Upper lobe of left lung (tissue), 6 donors: ENCODE measurements around the gene MACIR. TPM values are rescaled to one million over a fixed set of nuclear protein-coding genes. Genes with fewer than 3 reads are reported as not detected.

Experiments used
- ATAC-seq, 2 donors: fragments of 200-7000 bp; cut with Tn5 transposase; one replicate each; pipeline ENCODE4 v1.9.1; 2022; ENCODE audit warnings: mild to moderate bottlenecking in 2 of 2, moderate library complexity in 2 of 2; ENCODE audit not compliant: low FRiP score in 2 of 2
- DNase-seq, 2 donors: peaks; one replicate each; pipeline ENCODE4 v3.0.0-alpha.2; 2019 to 2020
- H3K27ac ChIP-seq, 4 donors: fragments of 200-600 bp; sonication (generic); one replicate each; pipeline ENCODE4 v1.5.1; 2016 to 2019
- H3K27me3 ChIP-seq, 4 donors: fragments of 200-600 bp; sonication (generic); one replicate each; pipeline ENCODE4 v1.5.1; 2017 to 2019
- H3K36me3 ChIP-seq, 4 donors: fragments of 200-600 bp; sonication (generic); one replicate each; pipeline ENCODE4 v1.5.1; 2016 to 2019
- H3K4me1 ChIP-seq, 4 donors: fragments of 200-600 bp; sonication (generic); one replicate each; pipeline ENCODE4 v1.5.1; 2018 to 2019
- H3K4me3 ChIP-seq, 4 donors: fragments of 200-600 bp; sonication (generic); one replicate each; pipeline ENCODE4 v1.5.1; 2017 to 2019; ENCODE audit warnings: mild to moderate bottlenecking in 2 of 4, moderate library complexity in 1 of 4
- H3K9me3 ChIP-seq, 4 donors: fragments of 200-600 bp; sonication (generic); one replicate each; pipeline ENCODE4 v1.5.1; 2018 to 2019
- EP300 ChIP-seq, 4 donors: sonication (generic); formaldehyde crosslinking; IDR thresholded peaks; one replicate each; pipeline ENCODE4 v1.5.1; 2017; ENCODE audit warnings: antibody characterized with exemption in 4 of 4, control low read depth in 2 of 4
- POLR2A ChIP-seq, 4 donors: fragments of 450-650 bp; IDR thresholded peaks; one replicate each; pipeline ENCODE4 v1.5.1; 2016 to 2017; ENCODE audit warnings: antibody characterized with exemption in 4 of 4, mild to moderate bottlenecking in 2 of 4
- POLR2AphosphoS5 ChIP-seq, 2 donors: sonication (generic); formaldehyde crosslinking; IDR thresholded peaks; one replicate each; pipeline ENCODE4 v1.5.1; 2017; ENCODE audit warnings: antibody characterized with exemption in 2 of 2
- WGBS, 2 donors: methylation state at CpG; one replicate each; pipeline ENCODE4 v1.1.5; 2017 to 2018; 5-methylcytosine and 5-hydroxymethylcytosine counted together
- total RNA-seq, 6 donors: library from RNA; depleted of rRNA in 4 of 6; stranded (reverse); fragments of >200 nt in 4 of 6; gene quantifications; one replicate each; pipeline versions ENCODE4 v1.1.0 to v1.2.1, GENCODE V29; 2016 to 2021
- TF ChIP-seq, protein P1 (sequence below), 6 experiments: fragments of 450-650 bp in 4 of 6; fragments of 200-600 bp in 2 of 6; sonication (generic) in 2 of 6; IDR thresholded peaks; one replicate each; pipeline ENCODE4 v1.5.1; 2016 to 2019; ENCODE audit warnings: antibody characterized with exemption in 6 of 6
- donor health status: DM: no; HTN: no; CAD: no; lungs with moderate emphysema.
- donor health status: DM: no; HTN: yes; CAD: no; lungs with severe emphysema.

MACIR gene
- total RNA-seq, 6 donors from 2014 or later = 2.6 to 12.5 (median 6.8) TPM

DNA sequence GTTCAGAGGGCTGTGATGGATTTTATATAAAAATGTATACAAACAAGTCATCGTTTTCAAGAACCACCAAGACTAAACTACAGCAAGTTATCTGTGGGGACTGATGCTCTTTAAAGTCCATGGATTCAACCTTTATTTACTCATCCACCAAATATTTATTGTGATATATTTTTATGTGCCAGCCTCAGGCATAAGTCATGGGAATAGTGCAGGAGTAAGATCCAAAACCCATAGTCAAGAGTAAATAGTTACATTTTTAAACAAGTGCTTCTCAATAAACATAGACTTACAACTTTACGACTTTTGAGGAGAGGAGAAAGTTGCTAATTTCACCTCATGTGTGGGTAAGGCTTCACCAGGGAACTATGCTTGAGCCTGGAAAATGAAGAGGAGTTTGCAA is 24.6 kb downstream of the MACIR start:
- Histone ChIP-seq H3K4me3 (no peak overlapping the region), H3K27me3 (no peaks in the 10 kb centered on the region), H3K36me3 (no peaks in the 10 kb centered on the region), H3K4me1 (no peaks in the 10 kb centered on the region), H3K9me3 (no peaks in the 10 kb centered on the region), H3K27ac (no peak overlapping the region)
- no peak for TF ChIP-seq POLR2A (IDR thresholded peaks at IDR 0.05)
- no peak for TF ChIP-seq EP300 (IDR thresholded peaks at IDR 0.05)
- TF ChIP-seq, protein P1, sequence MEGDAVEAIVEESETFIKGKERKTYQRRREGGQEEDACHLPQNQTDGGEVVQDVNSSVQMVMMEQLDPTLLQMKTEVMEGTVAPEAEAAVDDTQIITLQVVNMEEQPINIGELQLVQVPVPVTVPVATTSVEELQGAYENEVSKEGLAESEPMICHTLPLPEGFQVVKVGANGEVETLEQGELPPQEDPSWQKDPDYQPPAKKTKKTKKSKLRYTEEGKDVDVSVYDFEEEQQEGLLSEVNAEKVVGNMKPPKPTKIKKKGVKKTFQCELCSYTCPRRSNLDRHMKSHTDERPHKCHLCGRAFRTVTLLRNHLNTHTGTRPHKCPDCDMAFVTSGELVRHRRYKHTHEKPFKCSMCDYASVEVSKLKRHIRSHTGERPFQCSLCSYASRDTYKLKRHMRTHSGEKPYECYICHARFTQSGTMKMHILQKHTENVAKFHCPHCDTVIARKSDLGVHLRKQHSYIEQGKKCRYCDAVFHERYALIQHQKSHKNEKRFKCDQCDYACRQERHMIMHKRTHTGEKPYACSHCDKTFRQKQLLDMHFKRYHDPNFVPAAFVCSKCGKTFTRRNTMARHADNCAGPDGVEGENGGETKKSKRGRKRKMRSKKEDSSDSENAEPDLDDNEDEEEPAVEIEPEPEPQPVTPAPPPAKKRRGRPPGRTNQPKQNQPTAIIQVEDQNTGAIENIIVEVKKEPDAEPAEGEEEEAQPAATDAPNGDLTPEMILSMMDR (IDR thresholded peaks at IDR 0.05) = no peak
- no peak for TF ChIP-seq POLR2AphosphoS5 (IDR thresholded peaks at IDR 0.05)
- 74% methylated on average over 2 of the region's 2 CpGs for WGBS, 2 donors
- ATAC-seq (no peak), DNase-seq (no peak)

DNA sequence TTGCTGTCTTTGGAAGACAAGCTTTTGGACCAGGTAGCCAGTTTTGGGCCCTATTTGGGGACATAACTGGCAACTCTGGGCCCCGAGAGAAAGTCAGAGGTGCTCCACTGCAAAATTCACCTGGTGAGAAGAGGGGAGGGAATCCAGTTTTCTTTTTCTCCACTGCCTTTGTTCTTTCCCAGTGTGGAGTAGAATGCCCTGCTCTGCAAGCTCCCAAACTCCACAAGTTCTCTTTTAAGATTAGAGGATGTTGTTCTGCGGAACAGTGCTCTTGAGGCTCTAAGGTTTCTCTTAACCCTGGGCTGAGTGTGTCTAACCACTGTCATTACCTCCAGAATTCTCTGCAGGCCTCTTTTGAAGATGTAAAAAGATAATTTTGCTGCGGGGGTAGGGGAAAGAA is 25.3 kb downstream of the MACIR start:
- DNase-seq (no peak), ATAC-seq (no peak)
- no peaks in the 10 kb centered on the region for H3K27me3 ChIP-seq
- 90 to 92% methylated on average over 3 of the region's 3 CpGs for WGBS, 2 donors
- H3K9me3 ChIP-seq = no peaks in the 10 kb centered on the region
- no peak for TF ChIP-seq POLR2A (IDR thresholded peaks at IDR 0.05)
- TF ChIP-seq POLR2AphosphoS5 (IDR thresholded peaks at IDR 0.05) = no peak
- TF ChIP-seq, protein P1 (IDR thresholded peaks at IDR 0.05) = no peak
- no peaks in the 10 kb centered on the region for H3K36me3 ChIP-seq
- H3K4me3 ChIP-seq = no peak overlapping the region
- H3K27ac ChIP-seq = no peak overlapping the region
- no peaks in the 10 kb centered on the region for H3K4me1 ChIP-seq

DNA sequence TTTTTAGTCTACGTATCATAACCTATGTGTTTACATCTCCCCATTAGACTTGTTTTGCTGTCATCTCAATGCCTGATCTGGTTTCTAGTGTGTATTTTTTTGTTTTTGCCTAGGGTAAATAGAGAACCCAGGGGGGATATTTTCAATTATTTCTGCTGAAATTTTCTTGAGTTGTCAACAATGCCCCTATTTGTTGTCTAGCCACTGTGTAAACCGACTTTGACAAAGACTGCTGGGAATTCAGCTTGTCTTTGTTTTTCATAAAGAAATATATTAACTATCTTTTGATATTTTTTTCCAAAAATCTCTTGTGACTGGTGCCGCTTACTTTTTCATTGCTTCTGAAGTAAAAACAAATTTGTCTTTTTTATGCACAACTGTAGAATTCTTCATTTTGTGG is 28.1 kb downstream of the MACIR start:
- H3K36me3 ChIP-seq = no peaks in the 10 kb centered on the region
- no peak overlapping the region for H3K27ac ChIP-seq
- no peaks in the 10 kb centered on the region for H3K9me3 ChIP-seq
- H3K4me1 ChIP-seq = no peaks in the 10 kb centered on the region
- no peaks in the 10 kb centered on the region for H3K27me3 ChIP-seq
- no peak overlapping the region for H3K4me3 ChIP-seq
- DNase-seq (no peak), ATAC-seq (no peak)
- WGBS, 2 donors = 93 to 96% methylated on average over 3 of the region's 3 CpGs
- no peak for TF ChIP-seq EP300 (IDR thresholded peaks at IDR 0.05)
- TF ChIP-seq POLR2A (IDR thresholded peaks at IDR 0.05) = no peak
- TF ChIP-seq POLR2AphosphoS5 (IDR thresholded peaks at IDR 0.05) = no peak
- TF ChIP-seq, protein P1 (IDR thresholded peaks at IDR 0.05) = no peak

DNA sequence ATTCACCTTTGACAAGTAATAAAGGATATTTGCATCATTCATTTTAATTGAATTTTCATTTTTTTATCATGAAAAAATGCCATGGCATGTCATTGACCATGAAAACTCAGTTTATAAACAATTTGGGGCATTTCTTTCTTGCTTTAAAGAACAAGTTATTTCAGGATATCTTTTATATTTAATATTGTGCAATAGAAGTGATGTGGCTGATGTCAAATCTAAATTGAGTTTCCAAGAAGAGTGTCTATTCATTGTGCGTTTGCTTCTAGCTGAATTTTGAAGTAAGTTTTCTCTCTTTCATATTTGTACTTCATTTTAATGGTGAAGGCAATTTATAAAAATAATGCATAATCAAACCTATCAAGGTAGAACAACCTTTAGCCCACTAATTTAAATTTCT is 30.5 kb downstream of the MACIR start:
- H3K9me3 ChIP-seq = no peaks in the 10 kb centered on the region
- no peak overlapping the region for H3K4me3 ChIP-seq
- H3K4me1 ChIP-seq = no peaks in the 10 kb centered on the region
- WGBS, 2 donors = 89 to 97% methylated on average over 1 of the region's 1 CpG
- TF ChIP-seq, protein P1 (IDR thresholded peaks at IDR 0.05) = no peak
- TF ChIP-seq POLR2AphosphoS5 (IDR thresholded peaks at IDR 0.05) = no peak
- no peak for TF ChIP-seq POLR2A (IDR thresholded peaks at IDR 0.05)
- TF ChIP-seq EP300 (IDR thresholded peaks at IDR 0.05) = no peak
- no peaks in the 10 kb centered on the region for H3K27me3 ChIP-seq
- no peak for DNase-seq
- no peaks in the 10 kb centered on the region for H3K36me3 ChIP-seq
- ATAC-seq = no peak
- no peak overlapping the region for H3K27ac ChIP-seq

DNA sequence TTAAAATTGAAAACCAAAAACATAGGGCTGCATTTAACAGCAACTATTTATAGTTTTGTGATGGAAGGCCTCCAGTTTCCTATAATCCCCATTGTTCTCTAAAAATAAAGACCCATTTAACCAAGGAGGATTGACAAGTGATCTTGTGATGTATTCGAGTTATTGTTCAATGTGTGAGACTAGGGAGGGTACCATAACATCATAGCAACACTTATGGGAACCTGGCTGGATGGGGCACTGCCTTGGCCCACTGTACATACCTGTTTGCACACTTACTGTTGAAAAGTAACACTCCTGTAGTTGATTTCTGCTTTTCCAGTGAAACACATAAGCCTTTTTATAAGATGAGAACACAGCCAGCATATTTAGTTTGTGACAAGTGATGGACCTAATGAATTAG is 32.3 kb downstream of the MACIR start:
- H3K27me3 ChIP-seq = no peaks in the 10 kb centered on the region
- no peaks in the 10 kb centered on the region for H3K4me1 ChIP-seq
- H3K27ac ChIP-seq = no peak overlapping the region
- 59 to 71% methylated on average over 1 of the region's 1 CpG for WGBS, 2 donors
- H3K36me3 ChIP-seq = no peaks in the 10 kb centered on the region
- TF ChIP-seq EP300 (IDR thresholded peaks at IDR 0.05) (no peak), POLR2A (IDR thresholded peaks at IDR 0.05) (no peak), POLR2AphosphoS5 (IDR thresholded peaks at IDR 0.05) (no peak)
- TF ChIP-seq, protein P1 (IDR thresholded peaks at IDR 0.05) = no peak
- ATAC-seq = no peak
- DNase-seq = no peak
- H3K9me3 ChIP-seq = no peaks in the 10 kb centered on the region
- H3K4me3 ChIP-seq = no peak overlapping the region
